Measurements from ENCODE around the gene SAMD5. TPM values are rescaled to one million over a fixed set of nuclear protein-coding genes. Genes with fewer than 3 reads are reported as not detected.

SAMD5 gene
- polyA plus RNA-seq, 1 experiment, result 3.3 TPM

DNA sequence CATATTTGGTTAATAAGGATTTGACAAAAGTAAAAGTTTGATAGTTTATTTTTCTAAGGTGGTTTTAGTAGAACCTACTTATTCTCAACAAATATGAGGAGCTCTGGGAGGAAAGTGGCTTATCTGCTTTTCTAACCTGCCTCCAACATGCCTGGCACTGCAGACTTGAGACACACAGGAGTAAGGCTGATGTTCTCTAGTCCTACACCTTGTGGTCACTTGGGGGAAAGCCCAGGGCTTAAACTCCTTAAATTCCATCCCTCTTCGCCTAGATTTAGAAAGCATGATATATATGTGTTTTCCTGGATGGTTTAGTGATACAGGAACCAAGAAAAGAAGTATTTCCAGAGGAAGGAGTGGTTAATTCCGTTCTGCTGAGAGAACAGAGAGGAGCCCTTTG lies 39.9 kb upstream of the SAMD5 start:
- ChIA-PET CTCF (no interaction called here), POLR2A (no interaction called here)
- no peak overlapping the region for H3K4me3 ChIP-seq (ENCODE audit: low read depth, low read length)
- TF ChIP-seq, protein P1, sequence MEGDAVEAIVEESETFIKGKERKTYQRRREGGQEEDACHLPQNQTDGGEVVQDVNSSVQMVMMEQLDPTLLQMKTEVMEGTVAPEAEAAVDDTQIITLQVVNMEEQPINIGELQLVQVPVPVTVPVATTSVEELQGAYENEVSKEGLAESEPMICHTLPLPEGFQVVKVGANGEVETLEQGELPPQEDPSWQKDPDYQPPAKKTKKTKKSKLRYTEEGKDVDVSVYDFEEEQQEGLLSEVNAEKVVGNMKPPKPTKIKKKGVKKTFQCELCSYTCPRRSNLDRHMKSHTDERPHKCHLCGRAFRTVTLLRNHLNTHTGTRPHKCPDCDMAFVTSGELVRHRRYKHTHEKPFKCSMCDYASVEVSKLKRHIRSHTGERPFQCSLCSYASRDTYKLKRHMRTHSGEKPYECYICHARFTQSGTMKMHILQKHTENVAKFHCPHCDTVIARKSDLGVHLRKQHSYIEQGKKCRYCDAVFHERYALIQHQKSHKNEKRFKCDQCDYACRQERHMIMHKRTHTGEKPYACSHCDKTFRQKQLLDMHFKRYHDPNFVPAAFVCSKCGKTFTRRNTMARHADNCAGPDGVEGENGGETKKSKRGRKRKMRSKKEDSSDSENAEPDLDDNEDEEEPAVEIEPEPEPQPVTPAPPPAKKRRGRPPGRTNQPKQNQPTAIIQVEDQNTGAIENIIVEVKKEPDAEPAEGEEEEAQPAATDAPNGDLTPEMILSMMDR (IDR thresholded peaks at IDR 0.05; ENCODE audit: insufficient read depth, low read depth, low read length), result no peak
- H3K36me3 ChIP-seq (ENCODE audit: control insufficient read depth, insufficient read depth, low read length), result no peaks in the 10 kb centered on the region
- no peak for DNase-seq (ENCODE audit: low read depth)
- no peaks in the 10 kb centered on the region for H3K27me3 ChIP-seq (ENCODE audit: control insufficient read depth, insufficient read depth, low read length)

DNA sequence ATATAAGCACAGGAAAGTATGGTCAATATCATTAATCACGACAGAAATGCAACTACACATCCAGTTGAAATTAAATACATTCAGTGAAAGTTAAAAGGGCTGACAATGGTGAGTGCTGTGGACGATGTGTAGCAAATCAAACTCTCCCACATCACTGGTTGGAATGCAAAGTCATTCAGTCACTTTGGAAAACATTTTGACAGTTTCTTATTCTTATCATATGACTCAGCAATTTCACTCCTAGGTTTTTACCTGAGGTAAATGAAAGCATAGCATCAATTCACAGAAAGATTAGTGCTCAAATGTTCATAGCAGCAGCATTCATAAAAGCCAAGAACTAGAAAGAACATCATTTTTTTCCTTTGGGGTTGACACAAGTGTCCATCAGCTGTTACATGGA lies 28.6 kb upstream of the SAMD5 start:
- no peak for DNase-seq (ENCODE audit: low read depth)
- TF ChIP-seq, protein P1 (IDR thresholded peaks at IDR 0.05; ENCODE audit: insufficient read depth, low read depth, low read length), result no peak
- Histone ChIP-seq H3K36me3 (ENCODE audit: control insufficient read depth, insufficient read depth, low read length) (no peaks in the 10 kb centered on the region), H3K4me3 (ENCODE audit: low read depth, low read length) (no peak overlapping the region), H3K27me3 (ENCODE audit: control insufficient read depth, insufficient read depth, low read length) (no peaks in the 10 kb centered on the region)
- POLR2A ChIA-PET, result no interaction called here
- CTCF ChIA-PET, result no interaction called here

GRCh38 chr6:147486683-147487082 lies 21.8 kb upstream of the SAMD5 start:
- POLR2A ChIA-PET, result no interaction called here
- Histone ChIP-seq H3K27me3 (ENCODE audit: control insufficient read depth, insufficient read depth, low read length) (no peaks in the 10 kb centered on the region), H3K4me3 (ENCODE audit: low read depth, low read length) (no peak overlapping the region), H3K36me3 (ENCODE audit: control insufficient read depth, insufficient read depth, low read length) (no peaks in the 10 kb centered on the region)
- CTCF ChIA-PET, result no interaction called here
- no peak for DNase-seq (ENCODE audit: low read depth)
- TF ChIP-seq, protein P1 (IDR thresholded peaks at IDR 0.05; ENCODE audit: insufficient read depth, low read depth, low read length), result no peak

DNA sequence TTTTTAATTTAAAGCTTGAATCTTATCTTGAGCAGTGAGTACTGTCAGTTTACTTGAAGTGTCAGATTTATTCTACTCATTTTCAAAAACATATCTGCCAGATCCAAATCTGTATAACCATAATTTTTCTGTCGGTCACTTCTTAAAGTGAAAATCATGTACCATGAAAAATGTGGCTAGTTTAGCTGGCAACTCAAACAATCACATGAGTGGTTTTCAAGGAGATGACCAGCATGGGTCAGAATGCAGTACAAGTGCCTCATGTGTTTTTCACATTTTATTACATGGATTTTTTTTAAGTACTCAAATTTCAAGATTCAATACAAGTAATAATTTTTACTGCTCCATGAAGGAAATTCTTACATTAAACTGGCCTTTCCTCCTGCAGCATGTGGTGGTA lies 11.0 kb upstream of the SAMD5 start:
- Histone ChIP-seq H3K36me3 (ENCODE audit: control insufficient read depth, insufficient read depth, low read length) (no peaks in the 10 kb centered on the region), H3K4me3 (ENCODE audit: low read depth, low read length) (no peak overlapping the region), H3K27me3 (ENCODE audit: control insufficient read depth, insufficient read depth, low read length) (no peaks in the 10 kb centered on the region; the same call in 1 of the 2 replicates)
- TF ChIP-seq, protein P1 (IDR thresholded peaks at IDR 0.05; ENCODE audit: insufficient read depth, low read depth, low read length), result no peak
- no peak for DNase-seq (ENCODE audit: low read depth)
- CTCF ChIA-PET, result interaction anchor here (0.6 to 1.8 kb wide), 2 partner anchors 10 to 21 kb away, joined by 3 to 5 read pairs; no protein-coding TSS in a partner anchor
- POLR2A ChIA-PET, result no interaction called here

DNA sequence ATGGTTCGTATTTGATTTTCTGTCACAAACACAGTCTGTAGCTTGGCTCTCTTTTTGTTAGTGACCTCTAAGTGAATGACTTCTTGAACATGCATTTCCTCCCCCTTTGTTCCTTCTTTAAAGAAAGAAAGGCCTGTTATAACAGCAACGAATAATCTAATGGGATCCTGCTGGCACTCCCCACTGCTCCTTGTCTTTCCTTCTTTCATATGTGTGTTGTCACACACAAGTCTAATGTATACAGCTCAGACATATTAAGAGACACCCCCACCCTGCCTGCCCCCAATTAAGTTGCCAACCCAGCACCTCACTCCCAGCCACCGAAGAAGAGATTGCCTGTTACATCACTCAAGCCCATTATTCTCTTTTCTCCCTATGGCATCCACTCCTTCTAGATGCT lies 4.9 kb upstream of the SAMD5 start:
- ChIA-PET CTCF (interaction anchor here (0.6 to 2.9 kb wide), 3 partner anchors 9 to 677 kb away, joined by 3 to 9 read pairs (median 3); no protein-coding TSS in a partner anchor), POLR2A (no interaction called here)
- TF ChIP-seq, protein P1 (IDR thresholded peaks at IDR 0.05; ENCODE audit: insufficient read depth, low read depth, low read length), result no peak

More for the DNA sequence above, 4.9 kb upstream of the SAMD5 start:
- H3K36me3 ChIP-seq (ENCODE audit: control insufficient read depth, insufficient read depth, low read length), result no peaks in the 10 kb centered on the region
- H3K4me3 ChIP-seq (ENCODE audit: low read depth, low read length), result no peak overlapping the region
- no peaks in the 10 kb centered on the region for H3K27me3 ChIP-seq (ENCODE audit: control insufficient read depth, insufficient read depth, low read length)
- no peak for DNase-seq (ENCODE audit: low read depth)
